ENCODE measurements around the gene RNU6-1. TPM values are rescaled to one million over a fixed set of nuclear protein-coding genes. Genes with fewer than 3 reads are reported as not detected.
A peak's percentile ranks its signal among the peaks of the same experiment; 100 is the strongest.

RNU6-1 gene
- total RNA-seq, 1 donor from 2014 or later: not detected

DNA sequence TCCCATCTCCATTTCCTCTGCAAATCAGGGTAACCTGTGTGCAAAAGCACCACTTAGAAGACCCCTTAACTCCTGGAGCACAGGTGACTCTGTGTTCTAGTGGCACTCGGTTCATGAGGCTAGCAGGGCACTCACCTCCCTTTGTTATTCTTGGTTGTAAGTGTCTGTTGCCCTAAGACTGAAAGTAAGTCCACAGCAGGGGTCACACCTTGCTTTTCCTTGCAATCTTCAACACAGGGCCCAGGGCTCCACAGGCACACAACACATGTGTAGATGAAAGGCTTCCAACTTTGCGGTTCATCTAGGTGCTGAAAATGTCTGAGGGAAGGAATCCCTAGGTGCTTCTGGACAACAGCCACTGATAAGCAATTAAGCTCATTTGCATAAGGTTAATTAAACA is 2.9 kb downstream of the RNU6-1 start:
- Mint-ChIP-seq H3K36me3 (ENCODE audit: unreplicated experiment) (no peaks in the 10 kb centered on the region), H3K27ac (ENCODE audit: unreplicated experiment) (no peak overlapping the region), H3K9me3 (ENCODE audit: unreplicated experiment) (no peaks in the 10 kb centered on the region), H3K27me3 (ENCODE audit: unreplicated experiment) (peaks cover 37% of the 10 kb centered on the region), H3K4me3 (ENCODE audit: unreplicated experiment) (no peak overlapping the region), H3K4me1 (ENCODE audit: unreplicated experiment) (peaks cover 51% of the 10 kb centered on the region)
- TF ChIP-seq, protein P1, sequence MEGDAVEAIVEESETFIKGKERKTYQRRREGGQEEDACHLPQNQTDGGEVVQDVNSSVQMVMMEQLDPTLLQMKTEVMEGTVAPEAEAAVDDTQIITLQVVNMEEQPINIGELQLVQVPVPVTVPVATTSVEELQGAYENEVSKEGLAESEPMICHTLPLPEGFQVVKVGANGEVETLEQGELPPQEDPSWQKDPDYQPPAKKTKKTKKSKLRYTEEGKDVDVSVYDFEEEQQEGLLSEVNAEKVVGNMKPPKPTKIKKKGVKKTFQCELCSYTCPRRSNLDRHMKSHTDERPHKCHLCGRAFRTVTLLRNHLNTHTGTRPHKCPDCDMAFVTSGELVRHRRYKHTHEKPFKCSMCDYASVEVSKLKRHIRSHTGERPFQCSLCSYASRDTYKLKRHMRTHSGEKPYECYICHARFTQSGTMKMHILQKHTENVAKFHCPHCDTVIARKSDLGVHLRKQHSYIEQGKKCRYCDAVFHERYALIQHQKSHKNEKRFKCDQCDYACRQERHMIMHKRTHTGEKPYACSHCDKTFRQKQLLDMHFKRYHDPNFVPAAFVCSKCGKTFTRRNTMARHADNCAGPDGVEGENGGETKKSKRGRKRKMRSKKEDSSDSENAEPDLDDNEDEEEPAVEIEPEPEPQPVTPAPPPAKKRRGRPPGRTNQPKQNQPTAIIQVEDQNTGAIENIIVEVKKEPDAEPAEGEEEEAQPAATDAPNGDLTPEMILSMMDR (IDR thresholded peaks at IDR 0.05): no peak
- DNase-seq (ENCODE audit: extremely low spot score, unreplicated experiment): no peak

DNA sequence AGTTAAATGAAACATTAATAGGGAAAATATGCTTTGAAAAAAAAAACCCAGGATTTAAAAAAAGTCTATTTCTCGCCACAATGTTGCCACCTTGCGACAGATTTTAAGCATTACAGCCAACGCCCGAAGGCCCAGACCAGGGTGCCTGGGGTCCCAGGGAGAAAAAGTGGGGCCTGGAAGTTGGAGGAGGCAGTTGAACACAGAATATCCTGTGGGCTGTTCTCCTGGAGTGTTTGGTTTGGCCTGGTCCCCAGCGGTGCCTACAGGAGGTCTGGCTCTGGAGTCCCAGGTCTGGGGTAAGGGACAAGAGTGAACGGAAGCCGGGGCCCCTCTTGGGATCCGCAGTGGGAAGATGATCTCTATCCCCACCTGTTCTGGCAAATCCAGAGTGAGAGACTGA is 3.4 kb downstream of the RNU6-1 start:
- TF ChIP-seq, protein P1 (IDR thresholded peaks at IDR 0.05): peak; percentile 84
- H3K27ac Mint-ChIP-seq (ENCODE audit: unreplicated experiment): no peak overlapping the region
- H3K36me3 Mint-ChIP-seq (ENCODE audit: unreplicated experiment): no peaks in the 10 kb centered on the region
- H3K4me1 Mint-ChIP-seq (ENCODE audit: unreplicated experiment): peaks cover 50% of the 10 kb centered on the region
- peak overlapping the region; percentile 55 for H3K4me3 Mint-ChIP-seq (ENCODE audit: unreplicated experiment)
- H3K27me3 Mint-ChIP-seq (ENCODE audit: unreplicated experiment): peaks cover 38% of the 10 kb centered on the region
- no peak for DNase-seq (ENCODE audit: extremely low spot score, unreplicated experiment)
- H3K9me3 Mint-ChIP-seq (ENCODE audit: unreplicated experiment): no peaks in the 10 kb centered on the region

DNA sequence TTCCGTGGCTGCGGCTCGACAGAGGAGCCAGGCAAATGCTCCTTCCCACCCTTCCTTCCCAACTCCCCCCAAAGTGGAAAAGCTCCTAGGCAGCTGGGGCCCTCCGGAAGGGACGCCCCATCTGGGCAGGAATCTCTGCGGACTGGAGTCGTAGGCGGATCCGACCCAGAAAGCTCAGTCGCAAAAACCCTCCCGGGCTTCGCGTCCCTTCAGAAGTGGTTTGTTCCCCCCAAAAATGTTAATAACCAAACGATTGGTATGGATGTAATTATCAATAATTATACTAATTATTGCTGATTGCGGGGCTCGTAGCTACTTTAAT is 3.8 kb downstream of the RNU6-1 start:
- no peak for DNase-seq (ENCODE audit: extremely low spot score, unreplicated experiment)
- Mint-ChIP-seq H3K4me1 (ENCODE audit: unreplicated experiment) (peaks cover 46% of the 10 kb centered on the region), H3K9me3 (ENCODE audit: unreplicated experiment) (no peaks in the 10 kb centered on the region), H3K27ac (ENCODE audit: unreplicated experiment) (no peak overlapping the region), H3K36me3 (ENCODE audit: unreplicated experiment) (no peaks in the 10 kb centered on the region), H3K27me3 (ENCODE audit: unreplicated experiment) (peaks cover 42% of the 10 kb centered on the region), H3K4me3 (ENCODE audit: unreplicated experiment) (peak overlapping the region; percentile 55)
- TF ChIP-seq, protein P1 (IDR thresholded peaks at IDR 0.05): no peak

DNA sequence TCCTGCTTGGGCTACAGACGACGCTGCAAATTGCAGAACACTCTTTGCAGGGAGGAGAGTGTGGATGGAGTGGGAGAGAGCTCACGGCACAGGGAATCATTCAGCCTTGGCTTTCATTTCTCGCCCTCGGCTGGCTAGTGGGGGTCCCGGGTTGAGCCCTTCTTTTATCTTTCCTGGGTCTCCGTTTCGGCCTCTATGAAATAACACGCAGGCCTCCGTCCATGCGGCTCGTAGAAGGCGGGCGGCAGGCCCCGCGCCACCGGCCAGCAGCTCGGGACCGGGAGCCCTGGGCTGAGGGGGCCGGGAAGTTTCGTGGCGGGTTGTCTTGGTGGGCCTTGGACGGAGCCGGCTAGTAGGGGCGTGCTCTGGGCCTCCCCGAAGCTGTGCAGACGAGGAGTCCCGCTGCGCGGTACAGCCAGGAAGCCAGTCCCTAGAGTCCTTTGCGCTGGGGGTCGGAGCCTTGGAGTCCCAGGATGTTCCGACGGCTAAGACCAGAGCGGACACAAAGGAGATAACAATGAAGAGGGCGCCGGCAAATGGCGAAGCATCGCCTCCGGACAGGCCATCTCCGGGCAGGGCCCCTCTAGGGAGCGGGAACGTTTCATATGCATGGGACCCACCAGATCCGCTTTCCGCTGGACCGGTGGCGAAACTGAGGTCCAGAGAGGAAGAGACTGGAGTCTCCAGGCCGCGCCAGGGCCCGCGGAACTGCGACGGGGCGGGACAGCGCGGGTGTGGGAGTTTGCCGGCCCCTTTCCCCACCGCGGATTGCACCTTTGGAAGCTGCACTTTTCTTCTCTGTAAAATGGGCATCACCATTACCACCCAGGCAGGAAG is 4.3 kb downstream of the RNU6-1 start:
- Mint-ChIP-seq H3K36me3 (ENCODE audit: unreplicated experiment) (no peaks in the 10 kb centered on the region), H3K27ac (ENCODE audit: unreplicated experiment) (no peak overlapping the region), H3K27me3 (ENCODE audit: unreplicated experiment) (peaks cover 48% of the 10 kb centered on the region), H3K4me3 (ENCODE audit: unreplicated experiment) (peak overlapping the region; percentile 59), H3K4me1 (ENCODE audit: unreplicated experiment) (peaks cover 41% of the 10 kb centered on the region), H3K9me3 (ENCODE audit: unreplicated experiment) (no peaks in the 10 kb centered on the region)
- no peak for DNase-seq (ENCODE audit: extremely low spot score, unreplicated experiment)
- TF ChIP-seq, protein P1 (IDR thresholded peaks at IDR 0.05): no peak

DNA sequence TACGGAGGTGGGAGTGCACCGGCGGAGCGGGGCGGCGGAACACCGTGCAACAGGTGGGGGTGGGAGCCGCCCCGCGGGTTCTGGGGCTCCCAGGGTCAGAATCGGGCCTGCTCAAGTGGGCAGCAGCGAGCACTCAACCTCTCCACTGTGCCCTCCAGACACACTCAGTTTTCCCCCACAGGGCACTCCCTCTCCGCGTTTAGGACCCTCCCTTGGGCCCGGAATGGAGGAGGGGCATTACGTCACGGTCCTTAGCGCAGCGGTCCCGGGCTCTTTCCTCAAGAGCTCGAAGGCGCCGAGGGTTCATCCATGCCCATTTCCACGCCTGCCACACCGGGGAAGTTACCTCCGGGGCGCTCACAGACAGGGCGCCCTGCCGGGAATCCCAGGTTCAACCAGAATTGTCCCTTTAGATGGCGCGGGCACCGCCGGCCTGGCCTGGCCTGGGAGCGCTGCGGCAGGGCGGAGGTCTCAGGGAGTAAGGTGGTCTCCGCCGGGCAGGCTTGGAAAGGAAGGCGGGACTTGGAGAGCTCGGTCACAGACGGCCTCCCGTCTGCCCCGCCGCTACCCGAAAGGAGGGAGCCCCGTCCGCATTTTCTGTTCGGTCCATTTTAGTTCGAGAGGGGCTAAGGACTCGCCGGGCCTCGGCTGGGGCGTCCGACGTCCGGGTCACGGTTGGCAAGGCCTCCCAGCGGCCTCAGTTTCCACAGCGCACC is 5.1 kb downstream of the RNU6-1 start:
- no peak overlapping the region for H3K27ac Mint-ChIP-seq (ENCODE audit: unreplicated experiment)
- no peaks in the 10 kb centered on the region for H3K36me3 Mint-ChIP-seq (ENCODE audit: unreplicated experiment)
- peak overlapping the region; percentile 59 for H3K4me3 Mint-ChIP-seq (ENCODE audit: unreplicated experiment)
- H3K4me1 Mint-ChIP-seq (ENCODE audit: unreplicated experiment): peaks cover 38% of the 10 kb centered on the region
- peaks cover 54% of the 10 kb centered on the region for H3K27me3 Mint-ChIP-seq (ENCODE audit: unreplicated experiment)
- DNase-seq (ENCODE audit: extremely low spot score, unreplicated experiment): no peak
- TF ChIP-seq, protein P1 (IDR thresholded peaks at IDR 0.05): no peak
- H3K9me3 Mint-ChIP-seq (ENCODE audit: unreplicated experiment): no peaks in the 10 kb centered on the region
